WTC11 (cell line): ENCODE data around the gene LRMDA. TPM values are rescaled to one million over a fixed set of nuclear protein-coding genes. Genes with fewer than 3 reads are reported as not detected.

Source experiments
- ATAC-seq: fragments of 200-7000 bp; cut with Tn5 transposase; 2 replicates; pipeline ENCODE4 v1.10.0; 2021; ENCODE audit warnings: mild to moderate bottlenecking, moderate library complexity
- CTCF ChIA-PET: fragments of 300-600 bp; sonication (Branson Sonifier 250); formaldehyde crosslinking; loops from one replicate; lab custom pipeline; 2021; ENCODE audit warnings: antibody characterized with exemption; lab: Charles Lee
- POLR2A ChIA-PET: fragments of 350-600 bp; sonication (Branson Sonifier 250); formaldehyde crosslinking; loops from one replicate; lab custom pipeline; 2021; ENCODE audit warnings: antibody characterized with exemption; lab: Charles Lee
- DNase-seq: peaks from one replicate; pipeline ENCODE4 v3.0.0; 2021; ENCODE audit warnings: low spot score
- H3K27ac Mint-ChIP-seq: 2 replicates; pipeline ENCODE4 v1.8.0; 2021; ENCODE audit warnings: mixed read lengths
- H3K27me3 Mint-ChIP-seq: 2 replicates; pipeline ENCODE4 v1.8.0; 2021; ENCODE audit warnings: low read depth, mild to moderate bottlenecking, moderate library complexity, mixed read lengths
- H3K36me3 Mint-ChIP-seq: 2 replicates; pipeline ENCODE4 v1.8.0; 2021; ENCODE audit warnings: mixed read lengths
- H3K4me1 Mint-ChIP-seq: 2 replicates; pipeline ENCODE4 v1.8.0; 2022; ENCODE audit warnings: mixed read lengths
- H3K4me3 Mint-ChIP-seq: 2 replicates; pipeline ENCODE4 v1.8.0; 2021; ENCODE audit warnings: mild to moderate bottlenecking, moderate library complexity, mixed read lengths
- H3K9me3 Mint-ChIP-seq: 2 replicates; pipeline ENCODE4 v1.8.0; 2021; ENCODE audit warnings: mixed read lengths
- ARID4B ChIP-seq: sonication (generic); formaldehyde crosslinking; IDR thresholded peaks from 2 replicates; pipeline ENCODE4 v1.8.0; 2023; ENCODE audit warnings: missing genetic modification reagents, mild to moderate bottlenecking, borderline replicate concordance
- E2F1 ChIP-seq: sonication (generic); formaldehyde crosslinking; IDR thresholded peaks from 2 replicates; pipeline ENCODE4 v1.8.0; 2022; ENCODE audit warnings: mild to moderate bottlenecking, missing genetic modification reagents
- E2F5 ChIP-seq: sonication (generic); formaldehyde crosslinking; IDR thresholded peaks from 2 replicates; pipeline ENCODE4 v1.8.1; 2022; ENCODE audit warnings: mild to moderate bottlenecking, moderate library complexity, missing genetic modification reagents
- ERG ChIP-seq: fragments of 250-450 bp; sonication (Bioruptor Pico); IDR thresholded peaks from 2 replicates; pipeline ENCODE4 v1.8.0; 2021; ENCODE audit warnings: mild to moderate bottlenecking
- FOXK1 ChIP-seq: sonication (generic); formaldehyde crosslinking; IDR thresholded peaks from 2 replicates; pipeline ENCODE4 v1.8.0; 2022; ENCODE audit warnings: mild to moderate bottlenecking, moderate library complexity, missing genetic modification reagents
- GTF2I ChIP-seq: fragments of 250-450 bp; sonication (Bioruptor Pico); conservative IDR thresholded peaks from 2 replicates; pipeline ENCODE4 v1.4.0; 2021; ENCODE audit warnings: mild to moderate bottlenecking
- HMGA2 ChIP-seq: fragments of 250-450 bp; sonication (Bioruptor Pico); IDR thresholded peaks from 2 replicates; pipeline ENCODE4 v1.4.0; 2021; ENCODE audit warnings: mild to moderate bottlenecking, moderate library complexity
- MAX ChIP-seq: sonication (generic); formaldehyde crosslinking; IDR thresholded peaks from 2 replicates; pipeline ENCODE4 v1.8.0; 2022; ENCODE audit warnings: mild to moderate bottlenecking, missing genetic modification reagents
- MYBL2 ChIP-seq: sonication (generic); formaldehyde crosslinking; IDR thresholded peaks from 2 replicates; pipeline ENCODE4 v1.8.1; 2023; ENCODE audit warnings: mild to moderate bottlenecking, moderate library complexity, missing genetic modification reagents
- NFATC4 ChIP-seq: fragments of 250-450 bp; sonication (Bioruptor Pico); IDR thresholded peaks from 2 replicates; pipeline ENCODE4 v1.9.0; 2021; ENCODE audit warnings: mild to moderate bottlenecking
- NFYB ChIP-seq: sonication (generic); formaldehyde crosslinking; conservative IDR thresholded peaks from 2 replicates; pipeline ENCODE4 v1.8.0; 2022; ENCODE audit warnings: low read depth, missing genetic modification reagents
- NR1H2 ChIP-seq: sonication (generic); formaldehyde crosslinking; IDR thresholded peaks from 2 replicates; pipeline ENCODE4 v1.9.0; 2021; ENCODE audit warnings: mild to moderate bottlenecking, moderate library complexity, missing genetic modification reagents
- NR2C2 ChIP-seq: sonication (generic); formaldehyde crosslinking; IDR thresholded peaks from 2 replicates; pipeline ENCODE4 v1.8.0; 2022; ENCODE audit warnings: mild to moderate bottlenecking, missing genetic modification reagents
- PREB ChIP-seq: sonication (generic); formaldehyde crosslinking; IDR thresholded peaks from 2 replicates; pipeline ENCODE4 v1.8.1; 2022; ENCODE audit warnings: mild to moderate bottlenecking, missing genetic modification reagents, moderate library complexity, borderline replicate concordance
- PRRX2 ChIP-seq: fragments of 250-450 bp; sonication (Bioruptor Pico); IDR thresholded peaks from 2 replicates; pipeline ENCODE4 v1.8.0; 2021; ENCODE audit warnings: mild to moderate bottlenecking
- RELA ChIP-seq: sonication (generic); formaldehyde crosslinking; IDR thresholded peaks from 2 replicates; pipeline ENCODE4 v1.8.1; 2022; ENCODE audit warnings: missing genetic modification reagents, mild to moderate bottlenecking, borderline replicate concordance
- ZNF232 ChIP-seq: sonication (generic); formaldehyde crosslinking; IDR thresholded peaks from 2 replicates; pipeline ENCODE4 v1.8.0; 2022; ENCODE audit warnings: mild to moderate bottlenecking, missing genetic modification reagents
- ZNF281 ChIP-seq: sonication (generic); formaldehyde crosslinking; IDR thresholded peaks from 2 replicates; pipeline ENCODE4 v1.8.0; 2023; ENCODE audit warnings: mild to moderate bottlenecking, missing genetic modification reagents
- ZNF396 ChIP-seq: fragments of 250-450 bp; sonication (Bioruptor Pico); IDR thresholded peaks from 2 replicates; pipeline ENCODE4 v1.8.0; 2021; ENCODE audit warnings: mild to moderate bottlenecking, moderate library complexity, borderline replicate concordance
- ZNF416 ChIP-seq: fragments of 250-450 bp; sonication (Bioruptor Pico); IDR thresholded peaks from 2 replicates; pipeline ENCODE4 v1.9.0; 2021; ENCODE audit warnings: mild to moderate bottlenecking, inconsistent platforms
- ZNF512 ChIP-seq: sonication (generic); formaldehyde crosslinking; IDR thresholded peaks from 2 replicates; pipeline ENCODE4 v1.8.1; 2022; ENCODE audit warnings: missing genetic modification reagents, borderline replicate concordance
- ZNF671 ChIP-seq: fragments of 250-450 bp; sonication (Bioruptor Pico); IDR thresholded peaks from 2 replicates; pipeline ENCODE4 v1.8.0; 2021; ENCODE audit warnings: mild to moderate bottlenecking
- total RNA-seq: library from RNA; stranded (reverse); gene quantifications from 3 replicates; pipeline ENCODE4 v1.2.3, GENCODE V29; 2021

LRMDA gene
- total RNA-seq, 1 experiment from 2014 or later = 0.92 TPM

GRCh38 chr10:76045174-76045573 lies 613.8 kb downstream of the LRMDA start (continued):
- TF ChIP-seq PREB (CRISPR knock-in tag) (no peak), HMGA2 (CRISPR knock-in tag) (no peak), PRRX2 (CRISPR knock-in tag) (no peak), MYBL2 (no peak), E2F5 (CRISPR knock-in tag) (no peak), ZNF671 (CRISPR knock-in tag) (no peak)

- Mint-ChIP-seq H3K4me1 (peaks cover 10% of the 10 kb centered on the region), H3K27me3 (peaks cover 2% of the 10 kb centered on the region), H3K4me3 (no peak overlapping the region), H3K36me3 (0 out of 2 replicates have a peak, but pooled peaks cover 2% of the 10 kb centered on the region), H3K27ac (no peak overlapping the region), H3K9me3 (peaks cover 8% of the 10 kb centered on the region)
- ATAC-seq (no peak), DNase-seq (no peak)
- POLR2A ChIA-PET = no interaction called here
- CTCF ChIA-PET = interaction anchor here (1.1 kb wide), 1 partner anchor 11 kb away, joined by 4 read pairs; no protein-coding TSS in a partner anchor
- TF ChIP-seq NR1H2 (CRISPR knock-in tag) (no peak), ZNF512 (CRISPR knock-in tag) (no peak), E2F1 (CRISPR knock-in tag) (no peak), ARID4B (CRISPR knock-in tag) (no peak), FOXK1 (no peak), NR2C2 (CRISPR knock-in tag) (no peak), GTF2I (CRISPR knock-in tag) (no peak), MAX (CRISPR knock-in tag) (no peak), NFYB (CRISPR knock-in tag) (no peak), RELA (CRISPR knock-in tag) (no peak), ZNF396 (CRISPR knock-in tag) (no peak), ERG (CRISPR knock-in tag) (no peak), ZNF281 (no peak), ZNF232 (CRISPR knock-in tag) (no peak), NFATC4 (CRISPR knock-in tag) (no peak), ZNF416 (no peak)
Measured at GRCh38 chr10:76047521-76047920, 616.1 kb downstream of the LRMDA start.
